Ovary (tissue), 3 donors: ENCODE data around the gene PGBD5.

ENCODE experiments used
- POLR2A ChIP-seq: fragments of 450-650 bp; IDR thresholded peaks from one replicate; pipeline ENCODE4 v1.6.1; 2017; ENCODE audit warnings: antibody characterized with exemption, mild to moderate bottlenecking, moderate library complexity
- TF ChIP-seq, protein P1 (sequence below), 3 donors: fragments of 450-650 bp in 2 of 3; fragments of 200-600 bp in 1 of 3; IDR thresholded peaks; one replicate each; pipeline versions ENCODE4 v1.5.1 to v1.8.0; 2016 to 2022; ENCODE audit warnings: antibody characterized with exemption in 3 of 3, mild to moderate bottlenecking in 1 of 3
- donor health status: DM: no; HTN: no; CAD: no.

DNA sequence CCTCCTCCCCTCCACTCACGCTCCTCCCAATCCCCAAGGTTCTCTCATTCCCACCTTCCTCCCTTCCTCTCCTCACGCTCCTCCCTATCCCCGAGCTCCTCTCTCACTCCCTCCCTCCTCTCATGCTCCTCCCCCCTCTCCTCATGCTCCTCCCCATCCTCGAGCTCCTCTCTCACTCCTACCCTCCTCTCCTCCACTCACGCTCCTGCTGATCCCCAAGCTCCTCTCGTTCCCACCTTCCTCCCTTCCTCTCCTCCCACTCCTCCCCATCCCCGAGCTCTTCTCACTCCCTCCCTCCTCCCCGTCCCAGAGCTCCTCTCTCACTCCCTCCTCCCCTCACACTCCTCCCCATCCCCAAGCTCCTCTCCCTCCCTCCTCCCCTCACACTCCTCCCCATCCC lies 31.4 kb downstream of the PGBD5 start:
- TF ChIP-seq POLR2A, result no peak
- TF ChIP-seq, protein P1, sequence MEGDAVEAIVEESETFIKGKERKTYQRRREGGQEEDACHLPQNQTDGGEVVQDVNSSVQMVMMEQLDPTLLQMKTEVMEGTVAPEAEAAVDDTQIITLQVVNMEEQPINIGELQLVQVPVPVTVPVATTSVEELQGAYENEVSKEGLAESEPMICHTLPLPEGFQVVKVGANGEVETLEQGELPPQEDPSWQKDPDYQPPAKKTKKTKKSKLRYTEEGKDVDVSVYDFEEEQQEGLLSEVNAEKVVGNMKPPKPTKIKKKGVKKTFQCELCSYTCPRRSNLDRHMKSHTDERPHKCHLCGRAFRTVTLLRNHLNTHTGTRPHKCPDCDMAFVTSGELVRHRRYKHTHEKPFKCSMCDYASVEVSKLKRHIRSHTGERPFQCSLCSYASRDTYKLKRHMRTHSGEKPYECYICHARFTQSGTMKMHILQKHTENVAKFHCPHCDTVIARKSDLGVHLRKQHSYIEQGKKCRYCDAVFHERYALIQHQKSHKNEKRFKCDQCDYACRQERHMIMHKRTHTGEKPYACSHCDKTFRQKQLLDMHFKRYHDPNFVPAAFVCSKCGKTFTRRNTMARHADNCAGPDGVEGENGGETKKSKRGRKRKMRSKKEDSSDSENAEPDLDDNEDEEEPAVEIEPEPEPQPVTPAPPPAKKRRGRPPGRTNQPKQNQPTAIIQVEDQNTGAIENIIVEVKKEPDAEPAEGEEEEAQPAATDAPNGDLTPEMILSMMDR (IDR thresholded peaks at IDR 0.05), result no peak
